MM.1S (cell line): ENCODE measurements around the gene PLD6.

ENCODE experiments used
- DNase-seq: peaks from one replicate; pipeline ENCODE4 v3.0.0-alpha.2; 2015
- H2AFZ ChIP-seq: fragments of 300-600 bp; sonication (generic); 2 replicates; pipeline ENCODE4 v1.6.0; 2016; ENCODE audit warnings: antibody characterized with exemption, low read length
- H3F3A ChIP-seq: fragments of 300-600 bp; sonication (generic); 2 replicates; pipeline ENCODE4 v1.6.1; 2016; ENCODE audit warnings: mild to moderate bottlenecking, antibody characterized with exemption, low read length, moderate library complexity, mixed read lengths; ENCODE audit not compliant: insufficient read depth
- H3K27ac ChIP-seq: fragments of 300-600 bp; sonication (generic); 2 replicates; pipeline ENCODE4 v1.5.1; 2016; ENCODE audit warnings: mild to moderate bottlenecking, low read length
- H3K27me3 ChIP-seq: fragments of 300-600 bp; sonication (generic); replicated peaks from 2 replicates; pipeline ENCODE4 v1.6.0; 2016; ENCODE audit warnings: low read length; ENCODE audit not compliant: insufficient read depth
- H3K36me3 ChIP-seq: fragments of 300-600 bp; sonication (generic); replicated peaks from 2 replicates; pipeline ENCODE4 v1.6.1; 2016; ENCODE audit warnings: mild to moderate bottlenecking, low read length, mixed read lengths; ENCODE audit not compliant: insufficient read depth
- H3K4me1 ChIP-seq: fragments of 300-600 bp; sonication (generic); 2 replicates; pipeline ENCODE4 v1.6.1; 2016; ENCODE audit warnings: low read length, mixed read lengths
- H3K4me2 ChIP-seq: fragments of 300-600 bp; sonication (generic); 2 replicates; pipeline ENCODE4 v1.6.0; 2016; ENCODE audit warnings: low read depth, low read length
- H3K4me3 ChIP-seq: fragments of 300-600 bp; sonication (generic); 2 replicates; pipeline ENCODE4 v1.5.1; 2016; ENCODE audit warnings: low read length, mixed read lengths
- H3K79me2 ChIP-seq: fragments of 300-600 bp; sonication (generic); 2 replicates; pipeline ENCODE4 v1.6.1; 2016; ENCODE audit warnings: mixed run types, low read length, mixed read lengths
- H3K9ac ChIP-seq: fragments of 300-600 bp; sonication (generic); 2 replicates; pipeline ENCODE4 v1.6.1; 2016; ENCODE audit warnings: low read length, mixed read lengths
- H3K9me2 ChIP-seq: fragments of 300-600 bp; sonication (generic); replicated peaks from 2 replicates; pipeline ENCODE4 v1.6.1; 2016; ENCODE audit warnings: mild to moderate bottlenecking, low read length, mixed read lengths; ENCODE audit not compliant: insufficient read depth
- H3K9me3 ChIP-seq: fragments of 300-600 bp; sonication (generic); replicated peaks from 2 replicates; pipeline ENCODE4 v1.6.1; 2016; ENCODE audit warnings: mild to moderate bottlenecking, low read length, mixed read lengths; ENCODE audit not compliant: insufficient read depth
- H4K20me1 ChIP-seq: fragments of 300-600 bp; sonication (generic); 2 replicates; pipeline ENCODE4 v1.6.1; 2016; ENCODE audit warnings: mild to moderate bottlenecking, low read length, moderate library complexity, mixed read lengths; ENCODE audit not compliant: insufficient read depth
- CTCF ChIP-seq: fragments of 300-600 bp; sonication (generic); IDR thresholded peaks from 2 replicates; pipeline ENCODE4 v1.5.1; 2016; ENCODE audit warnings: antibody characterized with exemption, low read length, mixed read lengths
- EZH2 ChIP-seq: fragments of 300-600 bp; sonication (generic); optimal IDR thresholded peaks from 2 replicates; pipeline ENCODE3; 2017; ENCODE audit warnings: low read depth, mild to moderate bottlenecking, antibody characterized with exemption, low read length, mixed read lengths
- EZH2phosphoT487 ChIP-seq: fragments of 300-600 bp; sonication (generic); IDR thresholded peaks from 2 replicates; pipeline ENCODE4 v1.6.1; 2018; ENCODE audit warnings: antibody characterized with exemption, low read length

Gene PLD6

DNA sequence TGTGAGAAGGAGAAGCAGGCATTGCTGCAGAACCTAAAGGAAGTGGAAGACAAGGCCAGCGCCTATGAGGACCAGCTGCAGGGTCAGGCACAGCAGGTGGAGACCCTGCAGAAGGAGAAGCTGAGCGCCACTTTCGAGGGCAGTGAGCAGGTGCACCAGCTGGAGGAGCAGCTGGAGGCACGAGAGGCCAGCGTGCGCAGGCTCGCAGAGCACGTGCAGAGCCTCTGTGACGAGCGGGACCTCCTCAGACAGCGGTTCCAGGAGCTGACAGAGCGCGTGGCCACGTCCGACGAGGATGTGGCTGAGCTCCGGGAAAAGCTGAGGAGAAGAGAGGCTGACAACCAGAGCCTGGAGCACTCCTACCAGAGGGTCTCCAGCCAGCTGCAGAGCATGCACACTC is 41.5 kb downstream of the PLD6 start:
- Histone ChIP-seq H3K4me2 (no peak overlapping the region), H3K4me3 (no peak overlapping the region), H3K9ac (no peak overlapping the region), H3F3A (no peaks in the 10 kb centered on the region), H3K27me3 (no peaks in the 10 kb centered on the region), H3K36me3 (no peaks in the 10 kb centered on the region; the same call in 1 of the 2 replicates), H3K27ac (no peak overlapping the region), H3K4me1 (no peaks in the 10 kb centered on the region), H3K79me2 (no peaks in the 10 kb centered on the region), H2AFZ (no peak overlapping the region), H3K9me3 (no peaks in the 10 kb centered on the region), H3K9me2 (no peaks in the 10 kb centered on the region), H4K20me1 (no peaks in the 10 kb centered on the region)
- TF ChIP-seq EZH2phosphoT487 (no peak), EZH2 (no peak), CTCF (no peak)
- no peak for DNase-seq

DNA sequence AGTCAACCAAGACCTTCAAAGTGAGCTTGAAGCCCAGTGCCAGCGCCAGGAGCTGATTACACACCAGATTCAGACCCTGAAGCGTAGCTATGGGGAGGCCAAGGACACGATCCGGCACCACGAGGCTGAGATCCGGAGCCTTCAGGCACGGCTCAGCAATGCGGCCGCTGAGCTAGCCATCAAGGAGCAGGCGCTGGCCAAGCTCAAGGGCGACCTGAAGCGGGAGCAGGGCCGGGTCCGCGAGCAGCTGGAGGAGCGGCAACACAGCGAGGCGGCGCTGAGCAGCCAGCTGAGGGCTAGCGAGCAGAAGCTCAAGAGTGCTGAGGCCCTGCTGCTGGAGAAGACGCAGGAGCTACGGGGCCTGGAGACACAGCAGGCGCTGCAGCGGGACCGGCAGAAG is 42.0 kb downstream of the PLD6 start:
- H3K4me1 ChIP-seq, result no peaks in the 10 kb centered on the region
- no peak overlapping the region for H2AFZ ChIP-seq
- H3K9ac ChIP-seq, result no peak overlapping the region
- H3K79me2 ChIP-seq, result no peaks in the 10 kb centered on the region
- H3K9me3 ChIP-seq, result no peaks in the 10 kb centered on the region
- TF ChIP-seq EZH2phosphoT487 (no peak), EZH2 (no peak), CTCF (no peak)
- H3F3A ChIP-seq, result no peaks in the 10 kb centered on the region
- no peak overlapping the region for H3K4me3 ChIP-seq
- H3K4me2 ChIP-seq, result no peak overlapping the region
- H3K27me3 ChIP-seq, result no peaks in the 10 kb centered on the region
- DNase-seq, result no peak
- no peaks in the 10 kb centered on the region for H3K9me2 ChIP-seq
- H3K36me3 ChIP-seq, result no peaks in the 10 kb centered on the region; the same call in 1 of the 2 replicates
- H4K20me1 ChIP-seq, result no peaks in the 10 kb centered on the region
- H3K27ac ChIP-seq, result no peak overlapping the region

DNA sequence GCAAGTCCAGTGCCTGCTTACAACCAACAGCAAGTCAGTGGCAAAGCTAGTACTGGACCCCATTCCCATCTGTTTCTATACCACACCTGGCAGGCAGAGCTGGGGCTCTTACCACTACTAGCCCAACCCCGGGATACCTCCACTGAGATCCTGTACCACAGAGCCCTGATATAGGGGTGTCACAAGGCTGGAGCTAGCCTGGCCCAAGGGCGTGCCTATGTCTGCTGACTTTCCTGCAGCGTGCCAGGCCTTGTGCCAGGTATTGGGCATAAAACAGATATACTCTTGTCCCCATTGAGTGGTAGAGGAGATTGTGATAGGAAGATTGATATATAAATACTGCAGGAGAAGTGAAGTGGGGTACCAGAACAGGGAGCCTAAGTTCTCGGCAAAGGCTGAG is 44.4 kb downstream of the PLD6 start:
- Histone ChIP-seq H3K9ac (no peak overlapping the region), H3K4me3 (no peak overlapping the region), H3K79me2 (no peaks in the 10 kb centered on the region), H3K9me3 (no peaks in the 10 kb centered on the region), H4K20me1 (no peaks in the 10 kb centered on the region), H3K4me1 (no peaks in the 10 kb centered on the region), H2AFZ (no peak overlapping the region), H3K4me2 (no peak overlapping the region), H3K36me3 (peaks cover 3% of the 10 kb centered on the region; the same call in 1 of the 2 replicates), H3F3A (no peaks in the 10 kb centered on the region), H3K27me3 (no peaks in the 10 kb centered on the region), H3K9me2 (no peaks in the 10 kb centered on the region), H3K27ac (no peak overlapping the region)
- DNase-seq, result no peak
- TF ChIP-seq CTCF (no peak), EZH2 (no peak), EZH2phosphoT487 (no peak)
